ENCODE results near the gene NPM3. TPM values are rescaled to one million over a fixed set of nuclear protein-coding genes. Genes with fewer than 3 reads are reported as not detected.

The NPM3 gene
- total RNA-seq, 1 experiment from 2014 or later, result 260 TPM

GRCh38 chr10:101797403-101798059 is 14.3 kb upstream of the NPM3 start:
- Mint-ChIP-seq H3K36me3 (peaks cover 87% of the 10 kb centered on the region), H3K4me3 (no peak overlapping the region)

GRCh38 chr10:101793526-101793925 is 10.3 kb upstream of the NPM3 start:
- no peaks in the 10 kb centered on the region for H3K4me1 Mint-ChIP-seq
- ATAC-seq, result no peak
- CTCF ChIA-PET, result interaction anchor here (1.5 kb wide), 1 partner anchor 191 kb away, joined by 3 read pairs; no protein-coding TSS in a partner anchor
- no peak overlapping the region for H3K4me3 Mint-ChIP-seq
- H3K27me3 Mint-ChIP-seq (ENCODE audit: low read depth), result no peaks in the 10 kb centered on the region
- H3K9me3 Mint-ChIP-seq, result no peaks in the 10 kb centered on the region
- H3K27ac Mint-ChIP-seq, result no peak overlapping the region
- POLR2A ChIA-PET, result no interaction called here
- peaks cover 70% of the 10 kb centered on the region for H3K36me3 Mint-ChIP-seq
- DNase-seq (ENCODE audit: low spot score), result no peak
- TF ChIP-seq ZMAT4 (CRISPR knock-in tag; IDR thresholded peaks at IDR 0.05), result no peak
- no peak for TF ChIP-seq CTCF (IDR thresholded peaks at IDR 0.05)
- TF ChIP-seq FOXK1 (CRISPR knock-in tag; IDR thresholded peaks at IDR 0.05), result no peak
- TF ChIP-seq OVOL2 (CRISPR knock-in tag; IDR thresholded peaks at IDR 0.05; ENCODE audit: borderline replicate concordance), result no peak
- TF ChIP-seq ZNF416 (CRISPR knock-in tag; IDR thresholded peaks at IDR 0.05), result no peak
- TF ChIP-seq ATF2 (CRISPR knock-in tag; IDR thresholded peaks at IDR 0.05; ENCODE audit: borderline replicate concordance, low read depth), result no peak
- TF ChIP-seq NFE2L1 (CRISPR knock-in tag; IDR thresholded peaks at IDR 0.05), result no peak
- TF ChIP-seq E2F5 (CRISPR knock-in tag; IDR thresholded peaks at IDR 0.05), result no peak
- no peak for TF ChIP-seq ETV6 (CRISPR knock-in tag; IDR thresholded peaks at IDR 0.05)
- no peak for TF ChIP-seq ZBTB21 (CRISPR knock-in tag; IDR thresholded peaks at IDR 0.05; ENCODE audit: borderline replicate concordance)
- TF ChIP-seq JUN (CRISPR knock-in tag; IDR thresholded peaks at IDR 0.05), result no peak

More at GRCh38 chr10:101797403-101798059, 14.3 kb upstream of the NPM3 start:
- POLR2A ChIA-PET, result interaction anchor here (0.7 to 1.1 kb wide), 5 partner anchors 15 to 1295 kb away, joined by 3 to 5 read pairs (median 3); no protein-coding TSS in a partner anchor
- no peak for DNase-seq (ENCODE audit: low spot score)
- ATAC-seq, result no peak
- no peaks in the 10 kb centered on the region for H3K9me3 Mint-ChIP-seq
- no peaks in the 10 kb centered on the region for H3K27me3 Mint-ChIP-seq (ENCODE audit: low read depth)
- 0 out of 2 replicates have a peak overlapping the region, but pooled peaks have one; percentile 16 for H3K27ac Mint-ChIP-seq
- CTCF ChIA-PET, result interaction anchor here (0.8 to 2.1 kb wide), 3 partner anchors 24 to 195 kb away, joined by 3 to 5 read pairs (median 5); no protein-coding TSS in a partner anchor
- no peaks in the 10 kb centered on the region for H3K4me1 Mint-ChIP-seq
- TF ChIP-seq FOXK1 (CRISPR knock-in tag; IDR thresholded peaks at IDR 0.05), result no peak
- no peak for TF ChIP-seq AFF4 (CRISPR knock-in tag; IDR thresholded peaks at IDR 0.05; ENCODE audit: borderline replicate concordance)
- no peak for TF ChIP-seq AR (CRISPR knock-in tag; IDR thresholded peaks at IDR 0.05)
